Epithelial cell of esophagus (primary cell): ENCODE data around the gene CXorf65.

ENCODE experiments used
- DNase-seq: peaks from one replicate; pipeline ENCODE4 v3.0.0; 2010; ENCODE audit warnings: low read depth
- H3K4me3 ChIP-seq: 2 replicates; pipeline ENCODE4 v1.5.1; 2011; ENCODE audit warnings: mild to moderate bottlenecking, low read length, control low read depth
- CTCF ChIP-seq: IDR thresholded peaks from 2 replicates; pipeline ENCODE4 v1.5.1; 2011; ENCODE audit warnings: low read depth, mild to moderate bottlenecking, low read length, control low read depth, inconsistent platforms; ENCODE audit not compliant: insufficient read depth; ENCODE audit errors: missing control alignments

Gene CXorf65

GRCh38 chrX:71143508-71143907, 37.0 kb upstream of the CXorf65 start:
- H3K4me3 ChIP-seq = no peak overlapping the region
- DNase-seq = no peak
- no peak for TF ChIP-seq CTCF

- no peak for TF ChIP-seq CTCF
- DNase-seq = no peak
Observed at GRCh38 chrX:71140440-71140839, 33.9 kb upstream of the CXorf65 start.

GRCh38 chrX:71131510-71131909, 25.0 kb upstream of the CXorf65 start:
- no peak overlapping the region for H3K4me3 ChIP-seq
- no peak for TF ChIP-seq CTCF
- DNase-seq = no peak

More at GRCh38 chrX:71140440-71140839, 33.9 kb upstream of the CXorf65 start:
- no peak overlapping the region for H3K4me3 ChIP-seq

GRCh38 chrX:71128915-71129765, 22.6 kb upstream of the CXorf65 start:
- TF ChIP-seq CTCF = peak; percentile 85
- no peak overlapping the region for H3K4me3 ChIP-seq
- peak; percentile 57 for DNase-seq

- TF ChIP-seq CTCF = no peak
- no peak for DNase-seq
- H3K4me3 ChIP-seq = no peak overlapping the region
Observed at GRCh38 chrX:71128166-71128833, 21.8 kb upstream of the CXorf65 start.

GRCh38 chrX:71118985-71119535, 12.5 kb upstream of the CXorf65 start:
- no peak for DNase-seq

More at GRCh38 chrX:71118985-71119535, 12.5 kb upstream of the CXorf65 start:
- no peak for TF ChIP-seq CTCF
- peak overlapping the region; percentile 57 for H3K4me3 ChIP-seq
